ENCODE results near the gene TEAD2.
A peak's percentile ranks its signal among the peaks of the same experiment; 100 is the strongest.

Gene TEAD2

GRCh38 chr19:49407482-49408015 is 45.3 kb upstream of the TEAD2 start:
- TF ChIP-seq YY1 (IDR thresholded peaks at IDR 0.05; ENCODE audit: low read depth) (no peak), TCF12 (IDR thresholded peaks at IDR 0.05; ENCODE audit: low read depth) (no peak), FOXM1 (IDR thresholded peaks at IDR 0.05; ENCODE audit: borderline replicate concordance, low read depth) (no peak), USF1 (IDR thresholded peaks at IDR 0.05) (no peak), EGR1 (IDR thresholded peaks at IDR 0.05) (no peak), CREB1 (IDR thresholded peaks at IDR 0.05; ENCODE audit: low read depth) (no peak), TAF1 (IDR thresholded peaks at IDR 0.05; ENCODE audit: low read depth) (no peak), NFIC (IDR thresholded peaks at IDR 0.05) (no peak), ZBTB7A (IDR thresholded peaks at IDR 0.05; ENCODE audit: low read depth) (no peak), TEAD4 (IDR thresholded peaks at IDR 0.05) (no peak), REST (IDR thresholded peaks at IDR 0.05; ENCODE audit: low read depth) (no peak), CEBPB (IDR thresholded peaks at IDR 0.05) (no peak), RAD21 (IDR thresholded peaks at IDR 0.05; ENCODE audit: low read depth) (no peak)

- TF ChIP-seq YY1 (IDR thresholded peaks at IDR 0.05; ENCODE audit: low read depth), result no peak
- TF ChIP-seq EP300 (IDR thresholded peaks at IDR 0.05; ENCODE audit: borderline replicate concordance), result no peak
- TF ChIP-seq USF1 (IDR thresholded peaks at IDR 0.05), result no peak
- TF ChIP-seq FOXM1 (IDR thresholded peaks at IDR 0.05; ENCODE audit: borderline replicate concordance, low read depth), result no peak
- TF ChIP-seq TEAD4 (IDR thresholded peaks at IDR 0.05), result no peak
- TF ChIP-seq MAX (IDR thresholded peaks at IDR 0.05), result no peak
- no peak for TF ChIP-seq EGR1 (IDR thresholded peaks at IDR 0.05)
Observed at GRCh38 chr19:49407079-49407478, 44.9 kb upstream of the TEAD2 start.

- no peak for TF ChIP-seq TAF1 (IDR thresholded peaks at IDR 0.05; ENCODE audit: low read depth)
- peak; percentile 59 for TF ChIP-seq MAX (IDR thresholded peaks at IDR 0.05)
- TF ChIP-seq CEBPB (IDR thresholded peaks at IDR 0.05), result no peak; the same call in 1 of the 2 replicates
- TF ChIP-seq RAD21 (IDR thresholded peaks at IDR 0.05; ENCODE audit: low read depth), result peak; percentile 16; the same call in 1 of the 2 replicates
- peak; percentile 96 for TF ChIP-seq TCF12 (IDR thresholded peaks at IDR 0.05; ENCODE audit: low read depth)
- TF ChIP-seq CREB1 (IDR thresholded peaks at IDR 0.05; ENCODE audit: low read depth), result no peak
- TF ChIP-seq REST (IDR thresholded peaks at IDR 0.05; ENCODE audit: low read depth), result no peak
- peak; percentile 39 for TF ChIP-seq YY1 (IDR thresholded peaks at IDR 0.05; ENCODE audit: low read depth)
- peak; percentile 87 for TF ChIP-seq EP300 (IDR thresholded peaks at IDR 0.05; ENCODE audit: borderline replicate concordance)
- peak; percentile 63 for TF ChIP-seq NFIC (IDR thresholded peaks at IDR 0.05)
- TF ChIP-seq FOXM1 (IDR thresholded peaks at IDR 0.05; ENCODE audit: borderline replicate concordance, low read depth), result peak; percentile 50; the same call in 1 of the 2 replicates
- TF ChIP-seq ZBTB7A (IDR thresholded peaks at IDR 0.05; ENCODE audit: low read depth), result peak; percentile 13; the same call in 1 of the 2 replicates
- peak; percentile 58; the same call in 1 of the 2 replicates for TF ChIP-seq TEAD4 (IDR thresholded peaks at IDR 0.05)
- TF ChIP-seq EGR1 (IDR thresholded peaks at IDR 0.05), result no peak
- TF ChIP-seq USF1 (IDR thresholded peaks at IDR 0.05), result no peak
Observed at GRCh38 chr19:49403404-49404187, 41.4 kb upstream of the TEAD2 start.

- TF ChIP-seq TEAD4 (IDR thresholded peaks at IDR 0.05), result 0 out of 2 replicates have a peak, but pooled peaks have one; percentile 26
- TF ChIP-seq ZBTB7A (IDR thresholded peaks at IDR 0.05; ENCODE audit: low read depth), result no peak
- no peak for TF ChIP-seq RAD21 (IDR thresholded peaks at IDR 0.05; ENCODE audit: low read depth)
- peak; percentile 51; the same call in 1 of the 2 replicates for TF ChIP-seq CEBPB (IDR thresholded peaks at IDR 0.05)
Observed at GRCh38 chr19:49400029-49400428, 37.8 kb upstream of the TEAD2 start.

GRCh38 chr19:49398931-49399330 is 36.7 kb upstream of the TEAD2 start:
- TF ChIP-seq TCF12 (IDR thresholded peaks at IDR 0.05; ENCODE audit: low read depth) (no peak), EP300 (IDR thresholded peaks at IDR 0.05; ENCODE audit: borderline replicate concordance) (no peak), USF1 (IDR thresholded peaks at IDR 0.05) (no peak), TEAD4 (IDR thresholded peaks at IDR 0.05) (no peak), TAF1 (IDR thresholded peaks at IDR 0.05; ENCODE audit: low read depth) (no peak), CEBPB (IDR thresholded peaks at IDR 0.05) (no peak), ZBTB7A (IDR thresholded peaks at IDR 0.05; ENCODE audit: low read depth) (no peak), NFIC (IDR thresholded peaks at IDR 0.05) (no peak), RAD21 (IDR thresholded peaks at IDR 0.05; ENCODE audit: low read depth) (no peak), REST (IDR thresholded peaks at IDR 0.05; ENCODE audit: low read depth) (no peak), EGR1 (IDR thresholded peaks at IDR 0.05) (no peak), FOXM1 (IDR thresholded peaks at IDR 0.05; ENCODE audit: borderline replicate concordance, low read depth) (no peak), CREB1 (IDR thresholded peaks at IDR 0.05; ENCODE audit: low read depth) (no peak), MAX (IDR thresholded peaks at IDR 0.05) (no peak), YY1 (IDR thresholded peaks at IDR 0.05; ENCODE audit: low read depth) (no peak)
